ENCODE data around the gene MOSPD3.

MOSPD3 gene

GRCh38 chr7:100590077-100590737 lies 22.1 kb upstream of the MOSPD3 start:
- in situ Hi-C loops (cut with MboI; ENCODE audit: low sequenced_read_pairs) = no loop called here

DNA sequence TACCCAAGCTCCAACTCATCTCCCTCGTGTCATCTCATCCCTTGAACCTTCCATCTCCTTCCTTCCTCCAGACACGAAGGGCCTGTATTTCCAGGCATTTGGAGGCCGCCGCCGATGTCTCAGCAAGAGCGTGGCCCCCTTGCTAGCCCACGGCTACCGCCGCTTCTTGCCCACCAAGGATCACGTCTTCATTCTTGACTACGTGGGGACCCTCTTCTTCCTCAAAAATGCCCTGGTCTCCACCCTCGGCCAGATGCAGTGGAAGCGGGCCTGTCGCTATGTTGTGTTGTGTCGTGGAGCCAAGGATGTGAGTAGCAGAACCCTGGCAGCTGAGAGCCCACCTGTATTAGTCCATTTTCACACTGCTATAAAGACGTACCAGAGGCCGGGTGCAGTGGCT lies 20.7 kb upstream of the MOSPD3 start:
- in situ Hi-C loops (cut with MboI; ENCODE audit: low sequenced_read_pairs) = no loop called here

GRCh38 chr7:100595188-100595587 lies 17.2 kb upstream of the MOSPD3 start:
- in situ Hi-C loops (cut with MboI; ENCODE audit: low sequenced_read_pairs) = no loop called here

- in situ Hi-C loops (cut with MboI; ENCODE audit: low sequenced_read_pairs) = no loop called here
Measured at GRCh38 chr7:100598425-100598824, 13.9 kb upstream of the MOSPD3 start.

DNA sequence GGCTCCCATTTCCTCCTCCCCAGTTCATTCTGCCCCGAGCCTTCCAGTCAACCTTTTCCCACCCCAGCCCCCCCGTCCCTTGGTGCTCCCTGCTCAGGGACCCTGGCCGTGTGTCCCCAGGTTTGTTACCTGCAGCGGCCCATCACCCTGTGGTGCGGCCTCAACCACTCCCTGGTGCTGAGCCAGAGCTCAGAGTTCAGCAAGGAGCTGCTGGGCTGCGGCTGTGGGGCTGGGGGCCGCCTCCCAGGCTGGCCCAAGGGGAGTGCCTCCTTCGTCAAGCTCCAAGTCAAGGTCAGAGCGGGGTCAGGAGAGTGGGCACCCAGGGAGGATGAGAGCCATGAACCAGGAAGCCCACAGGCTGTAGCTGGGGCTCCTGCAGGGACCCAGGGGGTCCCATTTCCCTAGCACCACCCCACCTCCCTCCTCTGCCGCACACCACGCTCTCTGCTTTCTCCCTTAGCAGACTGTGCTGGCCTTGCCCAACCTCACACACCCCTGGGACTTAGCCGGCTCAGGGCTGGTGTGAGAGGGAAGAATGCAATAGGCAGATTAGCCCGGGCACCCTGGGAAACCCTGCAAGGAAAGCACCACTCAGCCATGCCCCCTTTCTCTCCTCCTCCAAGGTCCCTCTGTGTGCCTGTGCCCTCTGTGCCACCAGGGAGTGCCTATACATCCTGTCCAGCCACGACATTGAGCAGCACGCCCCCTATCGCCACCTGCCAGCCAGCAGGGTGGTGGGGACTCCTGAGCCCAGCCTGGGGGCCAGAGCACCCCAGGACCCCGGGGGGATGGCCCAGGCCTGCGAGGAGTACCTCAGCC lies 12.2 kb upstream of the MOSPD3 start:
- in situ Hi-C loops (cut with MboI; ENCODE audit: low sequenced_read_pairs) = no loop called here

- in situ Hi-C loops (cut with MboI; ENCODE audit: low sequenced_read_pairs) = no loop called here
Measured at GRCh38 chr7:100600730-100601038, 11.7 kb upstream of the MOSPD3 start.

- in situ Hi-C loops (cut with MboI; ENCODE audit: low sequenced_read_pairs) = no loop called here
Measured at GRCh38 chr7:100602889-100603725, 9.2 kb upstream of the MOSPD3 start.

- in situ Hi-C loops (cut with MboI; ENCODE audit: low sequenced_read_pairs) = no loop called here
Measured at GRCh38 chr7:100603726-100604027, 8.7 kb upstream of the MOSPD3 start.

DNA sequence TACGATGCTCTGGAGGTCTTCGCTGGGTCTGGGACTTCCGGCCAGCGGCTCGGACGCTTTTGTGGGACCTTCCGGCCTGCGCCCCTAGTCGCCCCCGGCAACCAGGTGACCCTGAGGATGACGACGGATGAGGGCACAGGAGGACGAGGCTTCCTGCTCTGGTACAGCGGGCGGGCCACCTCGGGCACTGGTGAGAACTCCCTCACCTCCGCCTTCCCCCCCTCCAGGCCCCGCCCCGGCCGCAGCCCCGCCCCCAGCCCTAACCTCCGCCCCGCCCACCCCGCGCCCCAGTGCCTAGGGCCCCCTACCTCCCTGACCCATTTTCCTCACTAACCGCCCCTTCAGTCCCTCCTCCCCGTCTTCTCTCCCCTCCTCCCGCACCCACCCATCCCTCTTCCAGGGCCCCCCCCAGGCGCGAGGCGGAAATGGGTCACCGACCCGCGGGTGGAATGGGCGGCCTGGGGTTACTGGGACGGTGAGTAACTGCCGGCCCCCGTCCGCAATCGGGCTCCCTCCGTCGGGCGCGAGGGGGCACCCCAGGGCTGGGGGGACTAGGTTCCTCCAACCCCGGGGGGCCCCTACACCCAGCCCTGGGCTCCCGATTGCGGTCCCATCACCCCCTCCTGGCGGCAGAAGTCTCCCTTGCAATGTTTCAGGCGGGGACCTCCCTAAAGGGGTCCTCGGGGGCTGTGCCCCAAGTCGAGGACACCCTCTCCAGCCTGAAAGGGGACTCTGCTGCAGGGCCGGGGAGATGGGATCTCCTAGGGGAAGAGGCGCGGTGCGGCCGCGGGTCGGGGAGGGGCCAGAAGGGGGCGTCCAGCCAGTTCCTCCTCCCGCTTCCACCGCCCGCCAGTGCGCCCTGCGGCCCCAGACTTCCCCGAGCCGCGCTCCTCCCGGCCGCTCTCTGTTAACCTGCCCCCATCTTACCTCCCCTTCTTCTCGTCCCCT lies 8.0 kb upstream of the MOSPD3 start:
- in situ Hi-C loops (cut with MboI; ENCODE audit: low sequenced_read_pairs) = no loop called here

- in situ Hi-C loops (cut with MboI; ENCODE audit: low sequenced_read_pairs) = no loop called here
Measured at GRCh38 chr7:100604976-100605911, 7.1 kb upstream of the MOSPD3 start.

- in situ Hi-C loops (cut with MboI; ENCODE audit: low sequenced_read_pairs) = no loop called here
Measured at GRCh38 chr7:100606313-100606712, 6.0 kb upstream of the MOSPD3 start.

DNA sequence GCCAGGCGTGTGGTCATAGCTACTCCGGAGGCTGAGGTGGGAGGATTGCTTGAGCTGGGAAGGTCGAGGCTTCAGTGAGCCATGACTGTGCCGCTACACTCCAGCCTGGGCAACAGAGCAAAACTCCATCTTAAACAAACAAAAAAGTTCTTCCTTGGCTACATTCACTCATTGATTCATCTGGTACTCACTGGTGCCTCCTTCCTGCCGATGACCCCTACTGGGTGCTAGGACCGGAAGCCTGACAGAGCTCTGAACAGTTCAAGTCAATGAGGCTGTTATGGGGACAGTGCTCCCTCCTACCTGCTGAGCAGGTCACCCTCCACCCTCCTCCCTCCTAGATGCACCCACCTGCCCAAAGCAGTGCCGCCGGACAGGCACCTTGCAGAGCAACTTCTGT lies 5.2 kb upstream of the MOSPD3 start:
- in situ Hi-C loops (cut with MboI; ENCODE audit: low sequenced_read_pairs) = no loop called here

DNA sequence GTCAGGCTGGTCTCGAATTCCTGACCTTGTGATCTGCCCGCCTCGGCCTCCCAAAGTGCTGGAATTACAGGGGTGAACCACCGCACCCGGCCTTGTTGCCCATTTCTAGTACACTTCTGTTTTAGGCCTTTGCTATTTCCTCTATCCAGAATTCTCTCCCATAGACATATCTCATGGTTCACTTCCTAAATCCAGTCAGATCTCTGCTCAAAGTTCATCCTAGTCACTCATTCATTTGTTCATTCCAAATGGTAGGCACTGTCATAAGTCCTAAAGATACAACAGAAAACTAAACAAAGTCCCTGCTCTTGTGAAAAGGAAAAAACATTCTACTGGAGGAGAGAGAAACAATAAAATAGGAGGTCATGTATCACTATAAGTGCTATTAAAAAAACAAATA lies 2.4 kb upstream of the MOSPD3 start:
- in situ Hi-C loops (cut with MboI; ENCODE audit: low sequenced_read_pairs) = no loop called here

DNA sequence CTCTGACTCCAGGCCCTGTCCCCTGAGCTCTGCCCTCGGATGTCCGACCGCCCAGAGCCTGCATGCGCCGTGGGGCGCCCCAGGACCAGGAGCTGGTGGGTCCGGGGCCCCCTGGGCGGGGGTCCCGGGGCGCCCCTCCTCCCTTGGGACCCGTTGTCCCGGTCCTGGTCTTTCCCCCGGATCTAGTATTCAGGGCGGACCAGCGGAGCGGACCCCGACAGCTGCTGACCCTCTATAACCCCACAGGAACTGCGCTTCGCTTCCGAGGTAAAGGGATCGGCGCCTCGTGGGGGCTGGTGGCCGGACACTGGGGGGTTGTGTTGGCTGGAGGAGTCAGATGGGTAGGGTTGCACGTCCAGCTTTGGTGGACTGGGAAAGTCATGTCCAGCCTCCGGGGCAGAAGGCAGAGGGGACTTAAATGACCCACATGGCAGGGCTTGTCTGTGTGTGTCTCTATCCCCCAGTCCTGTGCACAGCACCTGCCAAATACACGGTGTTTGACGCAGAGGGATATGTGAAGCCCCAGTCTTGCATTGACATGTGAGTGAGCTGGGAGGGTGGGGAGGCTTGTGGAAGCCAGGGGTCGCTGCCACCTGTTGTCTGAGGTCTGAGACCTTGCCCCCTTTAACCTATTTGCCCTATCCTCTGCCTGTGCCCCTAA lies 520 bp downstream of the MOSPD3 start:
- in situ Hi-C loops (cut with MboI; ENCODE audit: low sequenced_read_pairs) = no loop called here

GRCh38 chr7:100613412-100614175 lies 1.3 kb downstream of the MOSPD3 start:
- in situ Hi-C loops (cut with MboI; ENCODE audit: low sequenced_read_pairs) = no loop called here

GRCh38 chr7:100614308-100614861 lies 2.0 kb downstream of the MOSPD3 start:
- in situ Hi-C loops (cut with MboI; ENCODE audit: low sequenced_read_pairs) = no loop called here

GRCh38 chr7:100620239-100620638 lies 7.9 kb downstream of the MOSPD3 start:
- in situ Hi-C loops (cut with MboI; ENCODE audit: low sequenced_read_pairs) = no loop called here

DNA sequence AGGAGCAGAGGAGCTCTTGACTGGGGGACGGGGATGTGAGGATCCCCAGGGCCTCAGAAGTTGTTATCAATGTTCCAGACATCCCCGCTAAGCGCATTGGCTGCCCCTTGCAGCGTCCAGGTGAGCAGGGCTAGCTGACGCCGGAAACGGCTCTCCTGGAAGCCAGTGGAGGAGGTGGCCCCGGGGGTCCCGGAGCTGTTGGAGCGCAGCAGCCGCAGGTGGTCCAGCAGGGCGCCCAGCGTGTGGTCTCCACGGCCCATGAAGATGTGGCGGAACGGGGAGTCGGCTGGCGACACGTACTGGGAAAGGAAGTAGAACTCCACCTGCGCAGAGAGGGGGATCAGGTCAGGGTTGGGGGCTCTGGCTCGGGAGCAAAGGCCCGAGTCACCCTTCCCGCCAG lies 8.5 kb downstream of the MOSPD3 start:
- in situ Hi-C loops (cut with MboI; ENCODE audit: low sequenced_read_pairs) = no loop called here
